GM18951 (cell line): ENCODE data around the gene ATXN10.

ENCODE experiments used
- POLR2A ChIP-seq: IDR thresholded peaks from 4 replicates; pipeline ENCODE4 v1.6.1; 2011; ENCODE audit warnings: mild to moderate bottlenecking; ENCODE audit not compliant: insufficient read length, insufficient read depth; ENCODE audit errors: extremely low read depth
- in situ Hi-C: fragments of 300-500 bp; cut with MboI; formaldehyde crosslinking; loops from one replicate; pipeline ENCODE4 v1.12.0; 2022; ENCODE audit warnings: low sequenced_read_pairs, mixed read lengths, inconsistent platforms; ENCODE audit not compliant: unreplicated experiment

ATXN10 gene

GRCh38 chr22:45871721-45872120 is 200.1 kb downstream of the ATXN10 start:
- TF ChIP-seq POLR2A, result no peak
- in situ Hi-C loops, result no loop called here

GRCh38 chr22:45872659-45873263 is 201.1 kb downstream of the ATXN10 start:
- in situ Hi-C loops, result no loop called here
- no peak for TF ChIP-seq POLR2A

GRCh38 chr22:45876136-45877035 is 204.8 kb downstream of the ATXN10 start:
- in situ Hi-C loops, result no loop called here

GRCh38 chr22:45877036-45877380 is 205.4 kb downstream of the ATXN10 start:
- in situ Hi-C loops, result no loop called here
- TF ChIP-seq POLR2A, result no peak

More at GRCh38 chr22:45876136-45877035, 204.8 kb downstream of the ATXN10 start:
- no peak for TF ChIP-seq POLR2A

DNA sequence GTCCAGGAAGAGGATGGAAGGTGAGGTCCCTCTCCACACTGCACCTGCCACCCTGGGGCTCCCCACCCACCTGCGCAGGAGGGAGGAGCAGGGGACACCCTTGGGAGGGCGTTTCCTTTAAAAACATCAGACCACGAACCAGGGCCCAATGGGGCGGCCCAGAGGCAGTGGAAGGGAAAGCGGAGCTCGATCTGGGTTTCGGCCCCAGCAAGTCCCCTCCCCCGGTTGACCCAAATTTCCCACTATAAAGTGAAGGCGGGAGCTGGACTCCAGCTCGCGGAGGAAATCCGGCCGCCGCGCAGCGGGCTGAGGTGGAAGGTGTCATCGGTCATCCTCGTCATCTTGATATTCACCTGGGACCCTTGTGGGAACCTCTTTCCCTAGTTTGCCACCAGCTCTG is 206.0 kb downstream of the ATXN10 start:
- no peak for TF ChIP-seq POLR2A
- in situ Hi-C loops, result no loop called here

- in situ Hi-C loops, result no loop called here
- TF ChIP-seq POLR2A, result no peak
These were observed 206.6 kb downstream of the ATXN10 start for GRCh38 chr22:45878051-45878781.

- TF ChIP-seq POLR2A, result no peak
- in situ Hi-C loops, result no loop called here
These were observed 207.4 kb downstream of the ATXN10 start for GRCh38 chr22:45878901-45879551.

DNA sequence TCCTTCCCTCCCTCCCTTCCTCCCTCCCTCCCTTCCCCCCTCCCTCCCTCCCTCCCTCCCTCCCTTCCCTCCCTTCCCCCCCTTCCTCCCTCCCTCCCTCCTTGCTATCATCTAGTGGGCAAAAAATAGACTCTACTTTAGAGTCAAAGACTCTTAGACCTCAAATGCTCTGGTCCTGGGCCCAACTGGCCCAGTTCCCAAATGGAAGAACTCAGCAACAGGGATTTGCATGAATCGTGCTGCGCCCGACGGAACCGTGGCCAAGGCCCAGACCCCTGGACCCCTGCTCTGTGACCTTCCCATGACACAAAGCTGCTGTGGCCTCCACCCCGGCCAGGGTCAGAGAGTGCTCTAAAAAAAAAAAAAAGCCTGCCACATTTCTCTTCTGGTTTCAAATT is 207.9 kb downstream of the ATXN10 start:
- in situ Hi-C loops, result no loop called here
- no peak for TF ChIP-seq POLR2A

GRCh38 chr22:45880091-45880715 is 208.6 kb downstream of the ATXN10 start:
- in situ Hi-C loops, result no loop called here
- TF ChIP-seq POLR2A, result no peak

- TF ChIP-seq POLR2A, result no peak
- in situ Hi-C loops, result no loop called here
These were observed 209.3 kb downstream of the ATXN10 start for GRCh38 chr22:45880716-45881523.

DNA sequence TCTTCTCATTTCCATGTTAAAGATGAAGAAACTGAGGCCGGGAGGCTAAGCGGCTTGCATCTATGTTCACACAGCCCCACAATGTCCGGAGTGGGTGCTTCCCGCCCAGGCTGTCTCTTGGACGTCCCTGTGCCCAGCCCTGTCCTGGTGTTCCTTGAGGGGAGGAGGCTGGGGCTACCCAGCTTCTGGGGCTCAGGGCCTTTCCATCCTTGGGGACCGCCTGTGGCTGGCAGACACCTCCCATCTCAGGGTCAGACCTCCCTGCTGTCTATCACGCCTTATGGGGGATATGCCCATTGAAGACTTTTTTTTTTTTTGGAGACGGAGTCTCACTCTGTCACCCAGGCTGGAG is 209.9 kb downstream of the ATXN10 start:
- in situ Hi-C loops, result no loop called here
- TF ChIP-seq POLR2A, result no peak

- in situ Hi-C loops, result no loop called here
- no peak for TF ChIP-seq POLR2A
These were observed 211.5 kb downstream of the ATXN10 start for GRCh38 chr22:45882881-45883810.
